GM18498 (cell line): ENCODE data around the gene TDP2.

Source experiments
- ATAC-seq: cut with Tn5 transposase; IDR thresholded peaks from one replicate; pipeline ENCODE4 v1.9.1; 2021; ENCODE audit warnings: mild to moderate bottlenecking, moderate library complexity; ENCODE audit not compliant: unreplicated experiment

The TDP2 gene

GRCh38 chr6:24607310-24608105 lies 59.2 kb downstream of the TDP2 start:
- no peak for ATAC-seq

- ATAC-seq: no peak
These were observed 60.3 kb downstream of the TDP2 start for GRCh38 chr6:24606200-24606930.

GRCh38 chr6:24603241-24603640 lies 63.5 kb downstream of the TDP2 start:
- no peak for ATAC-seq

GRCh38 chr6:24600903-24601302 lies 65.8 kb downstream of the TDP2 start:
- ATAC-seq: no peak
